SK-N-SH (cell line): ENCODE results near the gene TTC28. TPM values are rescaled to one million over a fixed set of nuclear protein-coding genes. Genes with fewer than 3 reads are reported as not detected.

Source experiments
- CTCF ChIA-PET: fragments of 300-600, 350-600 bp; formaldehyde crosslinking; extraction: SDS; loops from one replicate; lab custom pipeline; 2021; lab: Yijun Ruan, JAX
- POLR2A ChIA-PET: fragments of 350-600 bp; sonication (Branson Sonifier 250); formaldehyde crosslinking; extraction: SDS; loops from one replicate; lab custom pipeline; 2020; ENCODE audit warnings: antibody characterized with exemption, inconsistent platforms; lab: Yijun Ruan, JAX
- DNase-seq: peaks from one replicate; pipeline ENCODE4 v3.0.0; 2012
- H2AFZ ChIP-seq: fragments of 200-600 bp; sonication (generic); 2 replicates; pipeline ENCODE4 v1.8.1; 2016; ENCODE audit warnings: antibody characterized with exemption, mild to moderate bottlenecking, low read depth
- H3F3A ChIP-seq: fragments of 200-600 bp; sonication (generic); replicated peaks from 2 replicates; pipeline ENCODE3; 2016; ENCODE audit warnings: antibody characterized with exemption, mild to moderate bottlenecking; ENCODE audit not compliant: insufficient read depth
- H3K27ac ChIP-seq, 2 experiments: fragments of 200-500 bp in 1 of 2; fragments of 200-600 bp in 1 of 2; sonication (Bioruptor generic) in 1 of 2; sonication (generic), shearing (Covaris generic) in 1 of 2; 2 replicates each; pipeline versions ENCODE4 v1.5.1 to v1.6.1; 2014 to 2016; ENCODE audit warnings: low read depth in 2 of 2, inconsistent platforms in 1 of 2, low read length in 1 of 2, mild to moderate bottlenecking in 1 of 2, mixed read lengths in 1 of 2
- H3K27me3 ChIP-seq: fragments of 200-600 bp; sonication (generic), shearing (Covaris generic); 2 replicates; pipeline ENCODE4 v1.6.1; 2016; ENCODE audit warnings: mixed run types; ENCODE audit not compliant: insufficient read depth
- H3K36me3 ChIP-seq, 2 experiments: fragments of 200-500 bp in 1 of 2; fragments of 200-600 bp in 1 of 2; sonication (Bioruptor generic) in 1 of 2; sonication (generic) in 1 of 2; replicated peaks in 1 of 2; 2 replicates each; pipeline versions ENCODE3 to v1.5.1; 2014 to 2016; ENCODE audit warnings: low read length in 1 of 2, mild to moderate bottlenecking in 1 of 2; ENCODE audit not compliant: insufficient read depth in 2 of 2, control insufficient read depth in 1 of 2
- H3K4me1 ChIP-seq, 2 experiments: fragments of 200-500 bp in 1 of 2; fragments of 200-600 bp in 1 of 2; sonication (Bioruptor generic) in 1 of 2; sonication (generic), shearing (Covaris generic) in 1 of 2; 2 replicates each; pipeline versions ENCODE4 v1.5.1 to v1.6.1; 2014 to 2016; ENCODE audit warnings: low read depth in 1 of 2, low read length in 1 of 2, mixed run types in 1 of 2; ENCODE audit not compliant: insufficient read depth in 2 of 2, control insufficient read depth in 1 of 2
- H3K4me2 ChIP-seq: fragments of 200-600 bp; sonication (generic), shearing (Covaris generic); 2 replicates; pipeline ENCODE4 v1.6.1; 2017; ENCODE audit warnings: mixed run types
- H3K4me3 ChIP-seq, 2 experiments: fragments of 200-500 bp in 1 of 2; fragments of 200-600 bp in 1 of 2; sonication (Bioruptor generic) in 1 of 2; sonication (generic), shearing (Covaris generic) in 1 of 2; 2 replicates each; pipeline versions ENCODE4 v1.5.1 to v1.8.1; 2014 to 2016; ENCODE audit warnings: low read depth in 2 of 2, inconsistent platforms in 1 of 2, low read length in 1 of 2, mild to moderate bottlenecking in 1 of 2, mixed read lengths in 1 of 2, moderate library complexity in 1 of 2
- H3K79me2 ChIP-seq: fragments of 200-600 bp; sonication (generic); 2 replicates; pipeline ENCODE4 v1.8.1; 2017; ENCODE audit warnings: mild to moderate bottlenecking; ENCODE audit not compliant: insufficient read depth
- H3K9ac ChIP-seq: fragments of 200-600 bp; sonication (generic); 2 replicates; pipeline ENCODE4 v1.6.1; 2017; ENCODE audit warnings: mixed run types
- H3K9me2 ChIP-seq: fragments of 200-600 bp; sonication (generic); 2 replicates; pipeline ENCODE4 v1.6.1; 2017; ENCODE audit warnings: mixed run types
- H3K9me3 ChIP-seq: fragments of 200-600 bp; sonication (generic); 2 replicates; pipeline ENCODE4 v1.6.1; 2017; ENCODE audit warnings: mixed run types, mild to moderate bottlenecking, moderate library complexity
- H4K20me1 ChIP-seq: fragments of 200-600 bp; sonication (generic); 2 replicates; pipeline ENCODE4 v1.6.1; 2017; ENCODE audit warnings: mild to moderate bottlenecking, mixed run types; ENCODE audit not compliant: insufficient read depth
- ELF1 ChIP-seq: IDR thresholded peaks from 2 replicates; pipeline ENCODE4 v1.4.0; 2012
- EP300 ChIP-seq, 2 experiments: IDR thresholded peaks; 2 replicates each; pipeline versions ENCODE4 v1.4.0 to v1.6.1; 2012; ENCODE audit warnings: borderline replicate concordance in 1 of 2, low read depth in 1 of 2, low read length in 1 of 2
- FOSL2 ChIP-seq: IDR thresholded peaks from 2 replicates; pipeline ENCODE4 v1.4.0; 2012; ENCODE audit warnings: low read depth, mild to moderate bottlenecking, moderate library complexity, borderline replicate concordance
- FOXJ3 ChIP-seq: sonication (generic); formaldehyde crosslinking; IDR thresholded peaks from 2 replicates; pipeline ENCODE4 v1.5.1; 2020; ENCODE audit warnings: mild to moderate bottlenecking, missing genetic modification reagents
- GABPA ChIP-seq: IDR thresholded peaks from 2 replicates; pipeline ENCODE4 v1.4.0; 2012; ENCODE audit warnings: low read depth, mild to moderate bottlenecking
- GATA2 ChIP-seq: sonication (generic); formaldehyde crosslinking; IDR thresholded peaks from 2 replicates; pipeline ENCODE4 v1.5.0; 2020; ENCODE audit warnings: mild to moderate bottlenecking, missing genetic modification reagents
- MEF2A ChIP-seq: IDR thresholded peaks from 2 replicates; pipeline ENCODE4 v1.4.0; 2012; ENCODE audit warnings: low read depth, borderline replicate concordance
- MXI1 ChIP-seq: IDR thresholded peaks from 2 replicates; pipeline ENCODE4 v1.6.1; 2012; ENCODE audit warnings: mild to moderate bottlenecking, low read depth, low read length, improper control_type of control experiment
- NFIC ChIP-seq: IDR thresholded peaks from 2 replicates; pipeline ENCODE4 v1.4.0; 2012; ENCODE audit warnings: borderline replicate concordance
- NRF1 ChIP-seq: IDR thresholded peaks from 2 replicates; pipeline ENCODE4 v1.6.1; 2012; ENCODE audit warnings: low read depth, mild to moderate bottlenecking, low read length
- RCOR1 ChIP-seq: fragments of 150-350 bp; IDR thresholded peaks from 2 replicates; pipeline ENCODE4 v1.6.1; 2017; ENCODE audit warnings: antibody characterized with exemption, low read length
- RXRA ChIP-seq: IDR thresholded peaks from 2 replicates; pipeline ENCODE4 v1.4.0; 2012; ENCODE audit warnings: low read depth, mild to moderate bottlenecking, borderline replicate concordance
- SIN3A ChIP-seq: IDR thresholded peaks from 2 replicates; pipeline ENCODE4 v1.6.1; 2012; ENCODE audit warnings: low read depth, mild to moderate bottlenecking, low read length, moderate library complexity, borderline replicate concordance
- TAF1 ChIP-seq: IDR thresholded peaks from 2 replicates; pipeline ENCODE4 v1.6.1; 2012; ENCODE audit warnings: low read depth, mild to moderate bottlenecking, low read length, moderate library complexity, borderline replicate concordance
- TEAD4 ChIP-seq: IDR thresholded peaks from 2 replicates; pipeline ENCODE4 v1.4.0; 2012; ENCODE audit warnings: mild to moderate bottlenecking, borderline replicate concordance; ENCODE audit not compliant: insufficient read depth
- YY1 ChIP-seq: IDR thresholded peaks from 2 replicates; pipeline ENCODE4 v1.4.0; 2012; ENCODE audit warnings: low read depth, mild to moderate bottlenecking
- WGBS: methylation state at CpG from one replicate; pipeline ENCODE4 v1.1.6; 2017; ENCODE audit warnings: low lambda C conversion rate; 5-methylcytosine and 5-hydroxymethylcytosine counted together
- polyA plus RNA-seq, 3 experiments: library from polyadenylated mRNA; depleted of rRNA; stranded (reverse); fragments of >200 nt; gene quantifications; 2 replicates each; pipeline ENCODE4 v1.2.3, GENCODE V29; 2012
- TF ChIP-seq, protein P1 (sequence below): fragments of 150-350 bp; IDR thresholded peaks from 2 replicates; pipeline ENCODE4 v1.6.1; 2016; ENCODE audit warnings: mild to moderate bottlenecking, low read depth, low read length
- TF ChIP-seq, protein P2 (sequence below): fragments of 150-350 bp; IDR thresholded peaks from 2 replicates; pipeline ENCODE4 v1.6.1; 2017; ENCODE audit warnings: antibody characterized with exemption, low read length, low read depth, borderline replicate concordance
- TF ChIP-seq, protein P3 (sequence below): fragments of 200-600 bp; sonication (generic); IDR thresholded peaks from 2 replicates; pipeline ENCODE4 v1.6.1; 2017; ENCODE audit warnings: antibody characterized with exemption, mild to moderate bottlenecking, moderate library complexity

Gene TTC28
- polyA plus RNA-seq, 1 of the 3 experiments (the other 2 are of a cell fraction), result 5.9 TPM

DNA sequence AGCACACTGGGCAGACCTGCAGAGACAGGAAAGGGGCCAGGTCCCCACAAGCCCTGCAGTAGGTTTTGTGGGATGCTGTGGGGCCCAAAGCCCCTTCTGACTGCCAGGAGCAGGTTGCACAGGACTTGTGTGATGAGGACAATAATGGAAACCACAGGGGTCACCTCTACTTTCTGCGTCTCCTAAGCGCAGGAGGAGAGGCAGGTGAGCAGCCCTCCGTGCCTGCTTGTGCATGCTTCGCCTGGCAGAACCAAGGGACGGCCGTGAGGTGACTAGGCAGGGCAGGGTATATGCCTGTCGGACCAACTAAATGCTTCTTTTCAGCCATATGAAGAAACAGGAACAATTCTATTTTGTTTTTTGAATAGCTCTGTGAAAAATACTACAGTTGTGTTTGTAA, 682.7 kb downstream of the TTC28 start:
- Histone ChIP-seq H3K9ac (no peak overlapping the region), H4K20me1 (no peaks in the 10 kb centered on the region), H3K9me2 (no peaks in the 10 kb centered on the region), H3K9me3 (no peaks in the 10 kb centered on the region), H3K79me2 (no peaks in the 10 kb centered on the region), H3K27ac (no peak overlapping the region), H3K27me3 (no peaks in the 10 kb centered on the region), H3K4me1 (no peaks in the 10 kb centered on the region), H3K4me3 (no peak overlapping the region), H3K4me2 (no peak overlapping the region), H3K36me3 (peaks cover 0 to 49% of the 10 kb centered on the region in 2 experiments), H3F3A (no peaks in the 10 kb centered on the region), H2AFZ (no peak overlapping the region)
- no peak for DNase-seq
- TF ChIP-seq GABPA (no peak), MXI1 (no peak), GATA2 (CRISPR knock-in tag) (no peak), FOSL2 (no peak), SIN3A (no peak), NRF1 (no peak), NFIC (no peak), ELF1 (no peak), EP300 (IDR thresholded peaks at IDR 0.05; ENCODE audit: borderline replicate concordance in 1 of 2, low read depth in 1 of 2, low read length in 1 of 2) (no peak), MEF2A (no peak), YY1 (no peak), FOXJ3 (CRISPR knock-in tag) (no peak), TEAD4 (no peak), RCOR1 (no peak), TAF1 (no peak), RXRA (no peak)
- TF ChIP-seq, protein P1, sequence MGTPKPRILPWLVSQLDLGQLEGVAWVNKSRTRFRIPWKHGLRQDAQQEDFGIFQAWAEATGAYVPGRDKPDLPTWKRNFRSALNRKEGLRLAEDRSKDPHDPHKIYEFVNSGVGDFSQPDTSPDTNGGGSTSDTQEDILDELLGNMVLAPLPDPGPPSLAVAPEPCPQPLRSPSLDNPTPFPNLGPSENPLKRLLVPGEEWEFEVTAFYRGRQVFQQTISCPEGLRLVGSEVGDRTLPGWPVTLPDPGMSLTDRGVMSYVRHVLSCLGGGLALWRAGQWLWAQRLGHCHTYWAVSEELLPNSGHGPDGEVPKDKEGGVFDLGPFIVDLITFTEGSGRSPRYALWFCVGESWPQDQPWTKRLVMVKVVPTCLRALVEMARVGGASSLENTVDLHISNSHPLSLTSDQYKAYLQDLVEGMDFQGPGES, result no peak
- TF ChIP-seq, protein P2, sequence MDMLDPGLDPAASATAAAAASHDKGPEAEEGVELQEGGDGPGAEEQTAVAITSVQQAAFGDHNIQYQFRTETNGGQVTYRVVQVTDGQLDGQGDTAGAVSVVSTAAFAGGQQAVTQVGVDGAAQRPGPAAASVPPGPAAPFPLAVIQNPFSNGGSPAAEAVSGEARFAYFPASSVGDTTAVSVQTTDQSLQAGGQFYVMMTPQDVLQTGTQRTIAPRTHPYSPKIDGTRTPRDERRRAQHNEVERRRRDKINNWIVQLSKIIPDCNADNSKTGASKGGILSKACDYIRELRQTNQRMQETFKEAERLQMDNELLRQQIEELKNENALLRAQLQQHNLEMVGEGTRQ, result no peak
- TF ChIP-seq, protein P3, sequence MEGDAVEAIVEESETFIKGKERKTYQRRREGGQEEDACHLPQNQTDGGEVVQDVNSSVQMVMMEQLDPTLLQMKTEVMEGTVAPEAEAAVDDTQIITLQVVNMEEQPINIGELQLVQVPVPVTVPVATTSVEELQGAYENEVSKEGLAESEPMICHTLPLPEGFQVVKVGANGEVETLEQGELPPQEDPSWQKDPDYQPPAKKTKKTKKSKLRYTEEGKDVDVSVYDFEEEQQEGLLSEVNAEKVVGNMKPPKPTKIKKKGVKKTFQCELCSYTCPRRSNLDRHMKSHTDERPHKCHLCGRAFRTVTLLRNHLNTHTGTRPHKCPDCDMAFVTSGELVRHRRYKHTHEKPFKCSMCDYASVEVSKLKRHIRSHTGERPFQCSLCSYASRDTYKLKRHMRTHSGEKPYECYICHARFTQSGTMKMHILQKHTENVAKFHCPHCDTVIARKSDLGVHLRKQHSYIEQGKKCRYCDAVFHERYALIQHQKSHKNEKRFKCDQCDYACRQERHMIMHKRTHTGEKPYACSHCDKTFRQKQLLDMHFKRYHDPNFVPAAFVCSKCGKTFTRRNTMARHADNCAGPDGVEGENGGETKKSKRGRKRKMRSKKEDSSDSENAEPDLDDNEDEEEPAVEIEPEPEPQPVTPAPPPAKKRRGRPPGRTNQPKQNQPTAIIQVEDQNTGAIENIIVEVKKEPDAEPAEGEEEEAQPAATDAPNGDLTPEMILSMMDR, result no peak
- 100% methylated on average over 2 of the region's 7 CpGs for WGBS
- POLR2A ChIA-PET, result no interaction called here
- CTCF ChIA-PET, result interaction anchor here (32.5 kb wide), 1 partner anchor 112 kb away, joined by 630 read pairs; no protein-coding TSS in a partner anchor
